ENCODE results near the gene DMXL2.

- TF ChIP-seq EZH2 (IDR thresholded peaks at IDR 0.05; ENCODE audit: insufficient read depth, poor library complexity, severe bottlenecking) (no peak), EZH2phosphoT487 (IDR thresholded peaks at IDR 0.05; ENCODE audit: insufficient read depth, low read depth) (no peak)
Measured at GRCh38 chr15:51444807-51445206, 177.8 kb downstream of the DMXL2 start.
